ENCODE data around the gene MEGF11. TPM values are rescaled to one million over a fixed set of nuclear protein-coding genes. Genes with fewer than 3 reads are reported as not detected.

Gene MEGF11
- total RNA-seq, 1 experiment from 2014 or later = 0.09 TPM

DNA sequence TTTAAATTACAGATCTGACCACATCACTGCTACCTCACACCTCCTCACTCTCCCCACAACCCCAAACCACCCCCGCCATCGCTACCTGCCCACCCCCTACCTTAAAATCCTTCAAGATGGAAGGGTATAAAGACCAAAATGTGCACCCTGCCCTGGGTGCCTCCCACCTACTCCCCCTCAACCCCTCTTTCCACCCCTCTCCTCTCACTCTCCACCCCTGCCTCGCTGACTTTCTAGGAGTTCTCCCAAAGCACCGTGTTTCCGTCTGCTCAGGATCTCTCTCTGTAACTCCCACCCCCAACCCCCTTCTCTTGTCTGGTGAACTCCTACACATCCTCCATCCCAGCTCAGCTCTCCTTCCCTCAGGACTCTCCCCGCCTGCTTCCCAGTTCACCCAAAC, 69.1 kb downstream of the MEGF11 start:
- H3K27ac Mint-ChIP-seq (ENCODE audit: low read depth, unreplicated experiment) = no peak overlapping the region
- TF ChIP-seq, protein P1, sequence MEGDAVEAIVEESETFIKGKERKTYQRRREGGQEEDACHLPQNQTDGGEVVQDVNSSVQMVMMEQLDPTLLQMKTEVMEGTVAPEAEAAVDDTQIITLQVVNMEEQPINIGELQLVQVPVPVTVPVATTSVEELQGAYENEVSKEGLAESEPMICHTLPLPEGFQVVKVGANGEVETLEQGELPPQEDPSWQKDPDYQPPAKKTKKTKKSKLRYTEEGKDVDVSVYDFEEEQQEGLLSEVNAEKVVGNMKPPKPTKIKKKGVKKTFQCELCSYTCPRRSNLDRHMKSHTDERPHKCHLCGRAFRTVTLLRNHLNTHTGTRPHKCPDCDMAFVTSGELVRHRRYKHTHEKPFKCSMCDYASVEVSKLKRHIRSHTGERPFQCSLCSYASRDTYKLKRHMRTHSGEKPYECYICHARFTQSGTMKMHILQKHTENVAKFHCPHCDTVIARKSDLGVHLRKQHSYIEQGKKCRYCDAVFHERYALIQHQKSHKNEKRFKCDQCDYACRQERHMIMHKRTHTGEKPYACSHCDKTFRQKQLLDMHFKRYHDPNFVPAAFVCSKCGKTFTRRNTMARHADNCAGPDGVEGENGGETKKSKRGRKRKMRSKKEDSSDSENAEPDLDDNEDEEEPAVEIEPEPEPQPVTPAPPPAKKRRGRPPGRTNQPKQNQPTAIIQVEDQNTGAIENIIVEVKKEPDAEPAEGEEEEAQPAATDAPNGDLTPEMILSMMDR (IDR thresholded peaks at IDR 0.05; ENCODE audit: unreplicated experiment) = no peak
- intact Hi-C loops (cut with micrococcal nuclease) = no loop called here

GRCh38 chr15:66180531-66181097, 72.9 kb downstream of the MEGF11 start:
- Mint-ChIP-seq H3K4me3 (ENCODE audit: unreplicated experiment) (no peak overlapping the region), H3K27ac (ENCODE audit: low read depth, unreplicated experiment) (no peak overlapping the region), H3K27me3 (ENCODE audit: insufficient read depth, unreplicated experiment) (peaks cover 95% of the 10 kb centered on the region), H3K36me3 (ENCODE audit: insufficient read depth, unreplicated experiment) (no peaks in the 10 kb centered on the region), H3K9me3 (ENCODE audit: unreplicated experiment) (no peaks in the 10 kb centered on the region), H3K4me1 (ENCODE audit: insufficient read depth, unreplicated experiment) (no peaks in the 10 kb centered on the region)
- CTCF ChIA-PET = interaction anchor here (0.9 kb wide), 1 partner anchor 10 kb away, joined by 5 read pairs; no protein-coding TSS in a partner anchor
- intact Hi-C loops (cut with micrococcal nuclease) = no loop called here
- no TSS peak for BruUV-seq (replicated peaks)
- POLR2A ChIA-PET = no interaction called here
- TF ChIP-seq, protein P1 (IDR thresholded peaks at IDR 0.05; ENCODE audit: unreplicated experiment) = no peak
- no peak for DNase-seq (ENCODE audit: unreplicated experiment)

More for the DNA sequence above, 69.1 kb downstream of the MEGF11 start:
- H3K9me3 Mint-ChIP-seq (ENCODE audit: unreplicated experiment) = no peaks in the 10 kb centered on the region
- no peaks in the 10 kb centered on the region for H3K4me1 Mint-ChIP-seq (ENCODE audit: insufficient read depth, unreplicated experiment)
- ChIA-PET CTCF (no interaction called here), POLR2A (no interaction called here)
- H3K4me3 Mint-ChIP-seq (ENCODE audit: unreplicated experiment) = no peak overlapping the region
- H3K27me3 Mint-ChIP-seq (ENCODE audit: insufficient read depth, unreplicated experiment) = peaks cover 73% of the 10 kb centered on the region
- H3K36me3 Mint-ChIP-seq (ENCODE audit: insufficient read depth, unreplicated experiment) = no peaks in the 10 kb centered on the region
- no TSS peak for BruUV-seq (replicated peaks)
- no peak for DNase-seq (ENCODE audit: unreplicated experiment)

DNA sequence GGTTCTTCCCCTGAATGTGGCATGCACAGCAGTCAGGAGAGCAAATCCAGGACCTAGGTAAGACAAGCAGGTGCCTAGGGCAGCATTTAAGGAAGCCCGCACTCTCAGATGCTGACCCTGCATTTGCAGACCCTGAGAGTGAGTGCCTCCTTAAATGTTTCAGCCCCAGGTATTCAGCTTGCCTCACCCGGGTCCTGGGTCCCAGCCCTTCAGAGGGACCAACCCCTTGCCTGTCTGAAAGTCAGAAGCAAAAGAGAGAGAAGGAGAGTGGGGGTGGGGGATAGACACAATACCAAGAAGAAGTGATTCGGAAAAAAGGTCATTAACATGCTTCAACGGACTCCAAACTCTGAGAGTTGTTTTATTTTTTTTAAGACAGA, 75.0 kb downstream of the MEGF11 start:
- intact Hi-C loops (cut with micrococcal nuclease) = no loop called here
- CTCF ChIA-PET = interaction anchor here (0.8 kb wide), 1 partner anchor 10 kb away, joined by 3 read pairs; no protein-coding TSS in a partner anchor
- Mint-ChIP-seq H3K4me3 (ENCODE audit: unreplicated experiment) (no peak overlapping the region), H3K27me3 (ENCODE audit: insufficient read depth, unreplicated experiment) (peaks cover 95% of the 10 kb centered on the region), H3K4me1 (ENCODE audit: insufficient read depth, unreplicated experiment) (no peaks in the 10 kb centered on the region), H3K27ac (ENCODE audit: low read depth, unreplicated experiment) (no peak overlapping the region), H3K9me3 (ENCODE audit: unreplicated experiment) (no peaks in the 10 kb centered on the region), H3K36me3 (ENCODE audit: insufficient read depth, unreplicated experiment) (no peaks in the 10 kb centered on the region)
- TF ChIP-seq, protein P1 (IDR thresholded peaks at IDR 0.05; ENCODE audit: unreplicated experiment) = no peak
- no peak for DNase-seq (ENCODE audit: unreplicated experiment)
- no TSS peak for BruUV-seq (replicated peaks)
- POLR2A ChIA-PET = no interaction called here

DNA sequence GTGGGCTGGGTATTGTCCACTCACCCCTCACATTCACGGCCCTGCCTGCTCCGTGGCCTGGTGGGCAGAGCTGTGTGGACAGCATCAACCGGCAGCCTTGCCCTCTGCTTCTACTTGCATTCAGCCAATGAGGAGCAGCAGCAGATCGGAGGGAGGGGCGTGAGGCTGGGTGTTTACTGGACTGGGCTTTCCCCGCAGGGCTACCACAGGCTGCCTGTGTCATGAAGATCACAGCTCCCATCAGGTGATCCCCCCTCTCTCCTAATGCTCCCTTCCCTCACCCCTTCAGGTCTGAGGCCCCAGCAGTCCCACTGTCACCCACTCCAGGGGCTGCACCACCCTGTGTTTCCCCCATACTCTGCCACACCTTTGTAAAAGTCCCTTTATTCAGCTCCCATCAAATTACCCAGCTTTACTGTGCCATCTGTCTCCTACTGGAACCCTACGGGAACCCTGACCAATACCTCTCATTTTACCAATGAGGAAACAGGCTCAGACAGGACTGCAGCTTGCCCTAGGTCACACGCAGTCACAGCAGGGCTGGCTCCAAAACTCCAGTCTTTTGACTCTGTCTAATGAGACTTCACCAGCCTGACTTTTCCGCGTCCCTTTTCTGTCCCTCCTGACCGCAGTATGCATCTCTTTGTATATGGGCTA, 81.1 kb downstream of the MEGF11 start:
- CTCF ChIA-PET = no interaction called here

More for the DNA sequence above, 81.1 kb downstream of the MEGF11 start:
- Mint-ChIP-seq H3K27ac (ENCODE audit: low read depth, unreplicated experiment) (no peak overlapping the region), H3K36me3 (ENCODE audit: insufficient read depth, unreplicated experiment) (no peaks in the 10 kb centered on the region), H3K4me3 (ENCODE audit: unreplicated experiment) (no peak overlapping the region), H3K27me3 (ENCODE audit: insufficient read depth, unreplicated experiment) (peaks cover 79% of the 10 kb centered on the region), H3K9me3 (ENCODE audit: unreplicated experiment) (no peaks in the 10 kb centered on the region), H3K4me1 (ENCODE audit: insufficient read depth, unreplicated experiment) (no peaks in the 10 kb centered on the region)
- TF ChIP-seq, protein P1 (IDR thresholded peaks at IDR 0.05; ENCODE audit: unreplicated experiment) = no peak
- no TSS peak for BruUV-seq (replicated peaks)
- DNase-seq (ENCODE audit: unreplicated experiment) = no peak
- POLR2A ChIA-PET = no interaction called here
- intact Hi-C loops (cut with micrococcal nuclease) = no loop called here
